Activated CD8-positive, alpha-beta memory T cell treated with anti-CD3 and anti-CD28 coated beads for 24 hours (primary cell): Measurements from ENCODE around the gene CAVIN1.
"Not testable (repeated sequence)": the region's sequence is repeated elsewhere in the genome, so short reads cannot be mapped to it uniquely, and the experiment has no call there.

Experiments
- DNase-seq: peaks from one replicate; pipeline ENCODE4 v3.0.0-alpha.2; 2020

The CAVIN1 gene

GRCh38 chr17:42404326-42405055, 18.6 kb downstream of the CAVIN1 start:
- DNase-seq, result no peak

GRCh38 chr17:42403150-42403549, 19.9 kb downstream of the CAVIN1 start:
- peak; percentile 83 for DNase-seq

- DNase-seq, result no peak
These were observed 20.9 kb downstream of the CAVIN1 start for GRCh38 chr17:42402117-42402516.

- not testable (repeated sequence) for DNase-seq
These were observed 22.1 kb downstream of the CAVIN1 start for GRCh38 chr17:42400844-42401375.

GRCh38 chr17:42399948-42400843, 22.9 kb downstream of the CAVIN1 start:
- DNase-seq, result no peak

- DNase-seq, result no peak
These were observed 23.9 kb downstream of the CAVIN1 start for GRCh38 chr17:42399121-42399520.

GRCh38 chr17:42395601-42396000, 27.5 kb downstream of the CAVIN1 start:
- DNase-seq, result not testable (repeated sequence)

- no peak for DNase-seq
These were observed 28.2 kb downstream of the CAVIN1 start for GRCh38 chr17:42394838-42395237.

- DNase-seq, result no peak
These were observed 30.2 kb downstream of the CAVIN1 start for GRCh38 chr17:42392692-42393415.

GRCh38 chr17:42391439-42391838, 31.6 kb downstream of the CAVIN1 start:
- not testable (repeated sequence) for DNase-seq

- no peak for DNase-seq
These were observed 33.2 kb downstream of the CAVIN1 start for GRCh38 chr17:42389899-42390298.

GRCh38 chr17:42389135-42389417, 34.0 kb downstream of the CAVIN1 start:
- DNase-seq, result no peak

- DNase-seq, result peak; percentile 100
These were observed 34.5 kb downstream of the CAVIN1 start, which contains the start of gene STAT3 for GRCh38 chr17:42388381-42389134. Gene STAT3, minus strand, starts transcription at chr17:42388442. Its CDS starts 39,926 bp downstream, at chr17:42348516.

GRCh38 chr17:42387661-42388380, 35.2 kb downstream of the CAVIN1 start:
- DNase-seq, result peak; percentile 75

GRCh38 chr17:42386777-42387657, 36.0 kb downstream of the CAVIN1 start:
- no peak for DNase-seq

GRCh38 chr17:42381898-42382297, 41.2 kb downstream of the CAVIN1 start:
- no peak for DNase-seq

- no peak for DNase-seq
These were observed 42.1 kb downstream of the CAVIN1 start for GRCh38 chr17:42380935-42381334.

GRCh38 chr17:42378959-42379594, 44.0 kb downstream of the CAVIN1 start:
- DNase-seq, result no peak

- no peak for DNase-seq
These were observed 44.6 kb downstream of the CAVIN1 start for GRCh38 chr17:42378359-42378958.

- DNase-seq, result no peak
These were observed 49.2 kb downstream of the CAVIN1 start for GRCh38 chr17:42373896-42374295.
